T-helper 1 cell treated with Interleukin-12 subunit alpha and Interleukin-12 subunit beta and Interleukin-4 antibody, amounts not matched to agents 30 ng/mL and 1 ng/mL, for 36 hours (primary cell): ENCODE measurements around the gene NHSL2. TPM values are rescaled to one million over a fixed set of nuclear protein-coding genes. Genes with fewer than 3 reads are reported as not detected.

ENCODE experiments used
- intact Hi-C: fragments of 100-400 bp; cut with micrococcal nuclease; formaldehyde crosslinking; loops from one replicate; pipeline ENCODE4 v1.15.1; 2024
- total RNA-seq: library from RNA; stranded (reverse); gene quantifications from 2 replicates; pipeline ENCODE4 v1.2.3, GENCODE V29; 2022

NHSL2 gene
- total RNA-seq, 1 donor from 2014 or later, result 1.0 TPM

GRCh38 chrX:72102126-72102525 is 191.5 kb downstream of the NHSL2 start:
- intact Hi-C loops, result loop anchor here (5.0 kb wide), 1 partner anchor 485 kb away; the partner anchor contains the start of gene CXCR3

GRCh38 chrX:72102760-72103159 is 192.1 kb downstream of the NHSL2 start:
- intact Hi-C loops, result loop anchor here (5.0 kb wide), 1 partner anchor 485 kb away; the partner anchor contains the start of gene CXCR3

- intact Hi-C loops, result loop anchor here (1.0 kb wide), 3 partner anchors 21 to 87 kb away; no protein-coding TSS in a partner anchor
Observed at GRCh38 chrX:72105436-72105835, 194.8 kb downstream of the NHSL2 start.

- intact Hi-C loops, result no loop called here
Observed at GRCh38 chrX:72107320-72107719, 196.7 kb downstream of the NHSL2 start.

- intact Hi-C loops, result no loop called here
Observed at GRCh38 chrX:72107841-72108595, 197.4 kb downstream of the NHSL2 start.

- intact Hi-C loops, result no loop called here
Observed at GRCh38 chrX:72108666-72109065, 198.0 kb downstream of the NHSL2 start.

- intact Hi-C loops, result no loop called here
Observed at GRCh38 chrX:72110051-72110875, 199.6 kb downstream of the NHSL2 start.

- intact Hi-C loops, result no loop called here
Observed at GRCh38 chrX:72110876-72111708, 200.4 kb downstream of the NHSL2 start.

- intact Hi-C loops, result no loop called here
Observed at GRCh38 chrX:72113461-72113860, 202.8 kb downstream of the NHSL2 start.

GRCh38 chrX:72114306-72114705 is 203.7 kb downstream of the NHSL2 start:
- intact Hi-C loops, result no loop called here

GRCh38 chrX:72114807-72115206 is 204.2 kb downstream of the NHSL2 start:
- intact Hi-C loops, result no loop called here

GRCh38 chrX:72115380-72115779 is 204.7 kb downstream of the NHSL2 start:
- intact Hi-C loops, result no loop called here

- intact Hi-C loops, result no loop called here
Observed at GRCh38 chrX:72117636-72118210, 207.1 kb downstream of the NHSL2 start.

- intact Hi-C loops, result loop anchor here (1.0 kb wide), 1 partner anchor 21 kb away; no protein-coding TSS in a partner anchor
Observed at GRCh38 chrX:72120837-72121236, 210.2 kb downstream of the NHSL2 start.

GRCh38 chrX:72121383-72121782 is 210.7 kb downstream of the NHSL2 start:
- intact Hi-C loops, result loop anchor here (1.0 kb wide), 1 partner anchor 21 kb away; no protein-coding TSS in a partner anchor

- intact Hi-C loops, result no loop called here
Observed at GRCh38 chrX:72122621-72123337, 212.1 kb downstream of the NHSL2 start.

- intact Hi-C loops, result no loop called here
Observed at GRCh38 chrX:72123471-72124185, 213.0 kb downstream of the NHSL2 start.

- intact Hi-C loops, result no loop called here
Observed at GRCh38 chrX:72124540-72125201, 214.0 kb downstream of the NHSL2 start.
